ENCODE data around the gene CIART.
A peak's percentile ranks its signal among the peaks of the same experiment; 100 is the strongest.

CIART gene

DNA sequence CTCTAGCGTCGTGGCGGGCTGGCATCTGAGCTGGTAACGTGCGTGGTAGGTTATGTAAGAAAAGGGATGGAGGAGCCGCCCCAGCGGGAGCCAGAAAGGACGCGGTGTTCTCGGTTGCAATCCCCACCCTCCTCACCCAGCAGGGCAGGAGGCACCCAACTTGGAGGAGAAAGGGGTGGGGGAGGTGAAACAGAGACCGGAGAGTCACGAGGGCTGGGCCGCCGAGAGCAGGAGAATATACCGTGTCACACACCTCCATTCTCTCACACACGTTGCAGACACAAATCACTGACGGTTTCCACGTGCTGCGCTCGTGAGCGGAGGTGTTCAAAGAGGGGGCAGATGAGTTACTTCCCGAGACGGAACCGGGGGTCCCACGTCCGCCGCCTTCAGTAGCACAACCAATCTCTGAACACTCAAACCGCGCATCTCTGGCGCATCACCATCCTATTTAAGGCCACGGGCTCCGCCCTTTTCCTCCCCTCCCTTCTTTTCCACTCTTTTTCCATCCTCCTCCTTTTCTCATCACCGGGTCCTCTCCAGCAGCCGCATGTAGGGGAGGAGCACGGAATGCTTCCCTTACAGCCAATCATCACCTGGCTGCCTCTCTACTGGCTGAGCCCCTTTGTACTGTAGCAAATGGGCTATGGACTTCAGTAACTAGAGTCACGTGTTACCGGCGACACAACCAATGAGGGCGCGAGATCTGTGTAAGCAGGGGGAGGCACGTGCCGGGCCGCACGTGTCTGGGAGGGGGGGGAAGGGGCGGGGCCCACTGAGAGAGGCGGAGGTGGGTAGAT lies at the start of gene CIART:
Gene CIART (plus strand): TSS at position 797 of the 800 bp plus-strand sequence. CDS start 714 bp downstream, outside the sequence.
- peak; percentile 77 for DNase-seq

DNA sequence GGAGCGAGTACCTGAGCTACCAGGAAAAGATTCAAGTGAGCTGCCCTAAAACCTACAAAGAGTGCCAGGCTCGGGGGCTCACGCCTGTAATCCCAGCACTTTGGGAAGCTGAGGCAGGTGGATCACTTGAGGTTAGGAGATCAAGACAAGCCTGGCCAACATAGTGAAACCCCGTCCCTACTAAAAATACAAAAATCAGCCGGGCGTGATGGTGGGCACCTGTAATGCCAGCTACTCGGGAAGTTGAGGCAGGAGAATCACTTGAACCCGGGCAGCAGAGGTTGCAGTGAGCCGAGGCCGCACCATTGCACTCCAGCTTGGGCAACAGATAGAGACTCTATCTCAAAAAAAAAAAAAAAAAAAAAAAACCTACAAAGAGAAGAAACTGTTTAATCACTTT lies 49.4 kb upstream of the CIART start:
- DNase-seq, result peak; percentile 18

GRCh38 chr1:150233359-150234308 lies 48.7 kb upstream of the CIART start:
- DNase-seq, result peak; percentile 65

DNA sequence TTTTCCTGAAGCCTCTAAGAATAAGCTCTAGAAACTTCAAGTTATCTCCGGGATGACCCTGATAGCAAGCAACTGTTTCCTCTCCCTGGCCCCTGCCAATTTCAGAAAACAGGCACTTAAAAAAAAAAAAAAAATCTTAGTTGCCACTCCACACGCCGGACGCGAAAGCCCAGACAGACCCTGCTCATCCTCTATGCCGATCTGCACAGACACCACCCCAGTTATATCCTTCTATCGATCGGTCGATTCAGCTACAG lies 48.1 kb upstream of the CIART start:
- no peak for DNase-seq

DNA sequence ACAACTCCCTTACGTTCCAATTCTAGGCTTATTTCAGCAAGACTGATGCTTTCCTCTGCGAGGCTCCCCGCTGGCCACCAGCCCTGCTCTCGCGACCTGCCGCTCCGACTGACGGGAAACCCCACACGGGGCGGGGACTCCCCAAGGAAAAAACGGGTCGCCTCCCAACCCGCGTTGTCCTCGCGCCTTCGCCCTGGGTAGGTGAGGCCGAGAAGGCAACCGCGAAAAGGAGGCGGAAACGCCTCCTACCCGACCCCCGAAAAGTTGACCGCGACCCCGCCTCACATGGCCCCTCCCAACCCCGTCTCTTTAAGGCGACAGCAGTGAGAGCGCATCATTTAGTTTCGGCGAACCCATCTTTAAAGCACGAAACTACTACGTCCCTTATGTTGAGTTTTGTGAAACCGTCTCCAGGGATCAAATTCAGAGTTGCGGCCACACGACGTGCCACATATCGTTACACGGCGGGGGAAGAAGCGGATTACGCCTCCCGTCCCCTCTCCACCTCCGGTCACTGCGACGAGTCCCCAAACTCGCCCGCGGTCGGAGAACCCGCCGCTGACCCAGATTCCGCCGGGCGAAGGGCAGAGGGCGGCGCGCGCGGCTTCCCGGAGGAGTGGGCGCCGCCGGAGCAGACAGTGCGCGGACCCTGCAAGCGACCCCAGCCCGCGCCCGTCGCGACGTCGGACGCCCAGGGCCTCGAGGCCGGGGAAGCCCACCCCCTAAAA lies 47.6 kb upstream of the CIART start:
- peak; percentile 95 for DNase-seq

DNA sequence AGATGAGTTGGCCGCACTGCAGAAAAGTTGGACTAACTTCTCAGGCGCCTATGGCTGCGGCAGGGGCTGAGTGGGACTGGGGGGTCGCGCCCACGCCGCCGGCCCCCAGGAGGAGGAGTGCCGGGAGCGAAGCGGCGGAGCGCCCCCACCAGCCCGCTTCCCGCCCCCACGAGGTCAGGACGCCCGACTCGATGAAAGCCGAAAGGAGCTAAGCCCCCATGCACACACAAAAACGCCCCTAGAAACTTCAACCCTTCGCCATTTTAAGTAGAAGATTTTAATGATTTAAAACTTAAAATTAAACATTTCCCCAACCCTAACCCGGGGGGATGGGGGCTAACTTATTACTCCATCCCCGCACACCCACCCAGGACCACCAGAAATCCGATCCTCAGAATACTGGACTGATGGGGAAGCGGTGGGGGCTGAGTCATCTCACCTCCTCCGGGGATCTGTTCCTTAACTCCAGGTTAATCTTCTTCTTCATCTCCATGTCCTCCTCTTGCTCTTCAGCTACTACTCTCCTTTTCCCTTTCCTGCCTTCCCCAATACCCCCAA lies 47.0 kb upstream of the CIART start:
- DNase-seq, result peak; percentile 60

DNA sequence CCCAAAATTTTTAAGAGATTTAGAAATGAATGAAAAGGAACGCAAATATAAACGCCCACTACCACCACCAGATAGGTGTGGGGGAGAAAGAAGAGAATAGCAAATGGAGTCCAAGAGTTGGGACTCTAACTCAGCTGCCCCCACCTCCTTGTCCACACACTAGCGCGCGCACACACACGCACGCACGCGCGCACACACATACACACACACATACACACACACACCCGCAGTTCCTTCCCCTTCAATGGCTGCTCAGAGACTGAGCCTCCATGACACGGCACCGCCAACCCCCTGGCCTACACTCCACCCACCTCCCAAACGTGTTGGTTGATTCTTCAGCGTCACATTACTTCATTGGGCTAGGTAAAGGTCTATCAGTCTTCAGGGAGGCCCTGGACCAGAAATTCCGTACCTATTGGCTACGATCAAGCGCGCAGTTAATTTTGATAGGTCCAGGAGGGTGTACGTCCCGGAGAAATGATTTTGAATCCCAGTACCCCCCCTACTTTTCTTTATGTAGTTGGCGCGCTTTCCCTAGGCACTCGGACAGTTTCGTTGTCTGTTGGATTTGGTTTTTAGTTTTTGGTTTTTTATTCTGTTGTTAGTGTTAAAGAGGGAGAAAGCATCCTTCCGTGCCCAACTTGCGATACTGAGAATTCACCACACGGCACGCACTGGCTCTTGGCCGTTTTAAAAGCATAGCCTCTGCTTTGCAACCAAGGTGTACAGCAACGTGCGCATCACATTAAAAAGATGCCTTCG lies 46.3 kb upstream of the CIART start, which contains the start of gene ANP32E:
Gene ANP32E (minus strand): TSS at position 261 of the 762 bp plus-strand sequence. CDS start 326 bp downstream, outside the sequence.
- peak; percentile 92 for DNase-seq

GRCh38 chr1:150236614-150237100 lies 45.7 kb upstream of the CIART start:
- peak; percentile 10 for DNase-seq

GRCh38 chr1:150237176-150237575 lies 45.2 kb upstream of the CIART start:
- peak; percentile 20 for DNase-seq

DNA sequence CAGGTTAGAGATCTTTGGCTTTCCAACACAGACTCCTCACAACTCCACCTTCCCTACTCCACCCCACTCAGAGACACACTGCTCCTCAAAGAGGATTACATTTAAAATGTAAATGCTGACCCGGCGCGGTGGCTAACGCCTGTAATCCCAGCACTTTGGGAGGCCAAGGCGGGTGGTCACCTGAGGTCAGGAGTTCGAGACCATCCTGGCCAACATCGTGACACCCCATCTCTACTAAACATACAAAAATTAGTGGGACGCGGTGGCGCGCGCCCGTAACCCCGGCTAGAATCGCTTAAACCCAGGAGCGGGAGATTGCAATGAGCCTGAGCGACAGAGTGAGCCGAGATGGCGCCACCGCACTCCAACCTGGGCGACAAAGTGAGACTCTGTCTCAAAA lies 44.6 kb upstream of the CIART start:
- DNase-seq, result peak; percentile 19

DNA sequence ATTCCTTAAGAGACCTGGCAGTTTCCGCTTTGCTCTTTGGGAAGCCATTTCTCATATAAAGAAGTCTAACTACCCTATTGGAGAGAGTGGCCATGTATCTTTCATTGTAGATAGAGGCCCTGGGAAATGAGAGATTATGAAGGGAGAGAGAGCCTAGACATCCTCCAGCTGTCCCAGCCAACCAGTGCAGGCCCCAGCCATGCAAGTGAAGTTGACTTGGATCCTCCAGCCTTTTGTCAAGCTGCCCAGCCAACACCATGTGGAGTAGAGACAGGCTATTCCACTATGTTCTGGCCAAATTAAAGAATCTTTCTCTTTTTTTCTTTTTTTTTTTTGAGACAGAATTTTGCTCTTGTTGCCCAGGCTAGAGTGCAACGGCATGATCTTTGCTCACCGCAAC lies 39.4 kb upstream of the CIART start:
- peak; percentile 12 for DNase-seq

DNA sequence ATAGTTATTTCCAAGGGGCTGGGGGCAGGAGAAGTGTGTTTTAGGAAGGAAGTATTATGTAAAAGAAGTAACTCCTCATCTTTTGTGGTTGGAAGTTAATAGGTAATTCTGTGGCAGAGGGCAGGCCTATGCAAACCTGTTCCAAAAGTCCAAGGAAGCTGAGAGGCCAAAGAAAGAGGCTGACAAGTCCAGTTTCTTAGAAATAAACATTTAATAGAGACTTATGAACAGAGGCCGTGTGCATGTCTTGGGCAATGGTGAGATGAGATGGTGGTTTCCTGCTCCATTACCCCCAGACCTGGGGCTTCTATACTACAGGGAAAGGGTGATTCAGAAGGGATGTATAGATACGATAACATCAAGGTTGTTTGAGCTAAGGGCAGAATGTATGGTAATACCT lies 32.4 kb upstream of the CIART start:
- DNase-seq, result no peak

GRCh38 chr1:150256198-150256553 lies 26.2 kb upstream of the CIART start:
- no peak for DNase-seq

- DNase-seq, result no peak
Measured at GRCh38 chr1:150256554-150257341, 25.6 kb upstream of the CIART start.

GRCh38 chr1:150257624-150258585 lies 24.4 kb upstream of the CIART start, which contains the start of gene CA14:
Gene CA14, plus strand, starts transcription at chr1:150257774. Its CDS starts 355 bp downstream, at chr1:150258129.
- DNase-seq, result no peak

GRCh38 chr1:150259217-150259616 lies 23.1 kb upstream of the CIART start:
- DNase-seq, result no peak

DNA sequence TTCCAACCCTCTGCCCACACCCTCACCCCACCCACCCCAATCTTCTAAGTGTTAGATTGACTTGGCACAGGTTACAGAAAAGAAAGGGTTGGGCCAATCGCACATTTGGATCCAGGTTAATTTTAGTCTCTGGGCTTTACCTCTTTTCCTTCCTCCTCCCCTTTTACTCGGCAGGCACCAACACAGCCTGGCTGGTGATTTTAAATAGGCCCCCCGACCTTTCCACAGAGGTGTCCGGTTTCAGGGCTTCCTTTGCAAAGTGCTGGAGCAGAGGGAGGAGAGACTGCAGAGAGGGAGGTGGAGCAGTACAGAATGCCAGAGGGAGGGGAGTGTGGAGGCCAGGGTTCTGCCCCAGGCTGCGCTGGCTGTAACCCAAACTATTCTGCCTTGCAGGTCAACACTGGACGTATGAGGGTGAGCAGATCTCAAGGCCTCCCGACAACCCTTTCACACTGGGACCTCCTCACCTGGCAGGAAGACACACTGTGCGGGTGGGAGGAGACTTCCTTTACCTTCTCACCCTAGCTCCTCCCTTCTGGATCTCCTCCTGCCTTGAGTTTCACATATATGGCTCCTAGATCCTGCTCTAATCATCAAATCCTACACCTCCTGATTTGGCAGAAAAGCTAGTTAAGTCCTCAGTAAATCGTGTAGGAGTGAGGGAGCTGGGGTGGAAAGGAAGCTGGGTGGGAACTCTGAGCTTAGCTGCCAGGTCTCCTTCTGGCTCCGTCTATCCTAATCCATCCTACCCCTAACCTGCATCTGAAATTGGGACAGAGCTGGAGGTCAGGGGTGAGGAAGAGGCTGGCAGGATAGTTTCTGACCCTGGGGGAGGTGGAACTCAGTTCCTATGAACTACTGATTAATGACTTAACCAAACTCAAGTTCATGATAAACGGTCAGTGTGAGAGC lies 22.3 kb upstream of the CIART start:
- no peak for DNase-seq

DNA sequence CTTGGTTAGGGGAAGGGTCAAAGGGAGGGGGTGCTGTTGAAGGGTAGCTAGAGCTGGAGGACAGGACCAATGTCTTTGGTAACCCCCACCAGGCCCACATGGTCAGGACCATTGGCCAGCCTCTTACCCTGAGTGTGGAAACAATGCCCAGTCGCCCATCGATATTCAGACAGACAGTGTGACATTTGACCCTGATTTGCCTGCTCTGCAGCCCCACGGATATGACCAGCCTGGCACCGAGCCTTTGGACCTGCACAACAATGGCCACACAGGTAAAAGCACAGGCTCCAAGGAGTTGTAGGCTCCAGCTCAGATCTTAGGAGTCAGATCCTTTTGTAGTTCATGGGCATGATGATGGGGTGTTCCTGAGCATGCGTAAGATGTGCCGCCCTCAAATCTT lies 21.0 kb upstream of the CIART start:
- DNase-seq, result no peak
